Transverse colon (tissue), 4 donors: ENCODE data around the gene SLC35F3. TPM values are rescaled to one million over a fixed set of nuclear protein-coding genes. Genes with fewer than 3 reads are reported as not detected.

Source experiments
- DNase-seq: peaks from one replicate; pipeline ENCODE4 v3.0.0-alpha.2; 2019
- H3K27ac ChIP-seq, 4 donors: fragments of 200-600 bp; sonication (generic); 2 replicates each; pipeline ENCODE4 v1.5.1; 2016 to 2018; ENCODE audit warnings: inconsistent platforms in 4 of 4
- H3K27me3 ChIP-seq: fragments of 200-600 bp; sonication (generic); 2 replicates; pipeline ENCODE4 v1.5.1; 2017; ENCODE audit warnings: inconsistent platforms
- H3K36me3 ChIP-seq, 4 donors: fragments of 200-600 bp; sonication (generic); 2 replicates each; pipeline ENCODE4 v1.5.1; 2017 to 2019; ENCODE audit warnings: inconsistent platforms in 4 of 4
- H3K4me1 ChIP-seq, 4 donors: fragments of 200-600 bp; sonication (generic); 2 replicates each; pipeline ENCODE4 v1.5.1; 2017 to 2020; ENCODE audit warnings: inconsistent platforms in 4 of 4
- H3K4me3 ChIP-seq, 4 donors: fragments of 200-600 bp; sonication (generic); 1 replicate in 1 of 4; 2 replicates in 3 of 4; pipeline versions ENCODE4 v1.5.1 to v1.6.1; 2017 to 2019; ENCODE audit warnings: inconsistent platforms in 4 of 4
- H3K9me3 ChIP-seq, 2 donors: fragments of 200-600 bp; sonication (generic); 2 replicates each; pipeline ENCODE4 v1.5.1; 2017 to 2019; ENCODE audit warnings: inconsistent platforms in 2 of 2
- EP300 ChIP-seq: sonication (generic); formaldehyde crosslinking; IDR thresholded peaks from one replicate; pipeline ENCODE4 v1.6.1; 2017; ENCODE audit warnings: antibody characterized with exemption, low read depth
- POLR2A ChIP-seq: fragments of 450-650 bp; IDR thresholded peaks from one replicate; pipeline ENCODE4 v1.6.1; 2016; ENCODE audit warnings: antibody characterized with exemption, mild to moderate bottlenecking, moderate library complexity
- POLR2AphosphoS5 ChIP-seq, 3 donors: sonication (generic); formaldehyde crosslinking; IDR thresholded peaks; one replicate each; pipeline ENCODE4 v1.6.1; 2016; ENCODE audit warnings: antibody characterized with exemption in 3 of 3
- WGBS, 2 donors: methylation state at CpG; one replicate each; pipeline ENCODE4 v1.1.5; 2018; ENCODE audit warnings: low coverage in 1 of 2; 5-methylcytosine and 5-hydroxymethylcytosine counted together
- in situ Hi-C, 4 donors: fragments of 200-750 bp; cut with MboI; loops; one replicate each; pipeline versions ENCODE4 v1.15.0 to v1.15.1; 2017; ENCODE audit warnings: low sequenced_read_pairs in 3 of 4, low pct_ligation_motif_present in 1 of 4, low pct_unique_long_range_greater_than_20kb in 1 of 4
- intact Hi-C: fragments of 100-400 bp; cut with DNase I; formaldehyde crosslinking; loops from one replicate; pipeline ENCODE4 v1.15.1; 2023; ENCODE audit warnings: low total_unique reads
- total RNA-seq, 4 donors: library from RNA; depleted of rRNA; stranded (reverse); fragments of >200 nt; gene quantifications; one replicate each; pipeline ENCODE4 v1.1.0, GENCODE V29; 2016
- TF ChIP-seq, protein P1 (sequence below), 5 experiments: fragments of 200-600 bp in 3 of 5; fragments of 450-650 bp in 2 of 5; sonication (generic) in 3 of 5; IDR thresholded peaks; 1 replicate in 2 of 5; 2 replicates in 3 of 5; pipeline ENCODE4 v1.5.1; 2016 to 2017; ENCODE audit warnings: antibody characterized with exemption in 5 of 5, inconsistent platforms in 3 of 5, mild to moderate bottlenecking in 2 of 5, moderate library complexity in 1 of 5

Gene SLC35F3
- total RNA-seq, 4 donors from 2014 or later, result not detected

DNA sequence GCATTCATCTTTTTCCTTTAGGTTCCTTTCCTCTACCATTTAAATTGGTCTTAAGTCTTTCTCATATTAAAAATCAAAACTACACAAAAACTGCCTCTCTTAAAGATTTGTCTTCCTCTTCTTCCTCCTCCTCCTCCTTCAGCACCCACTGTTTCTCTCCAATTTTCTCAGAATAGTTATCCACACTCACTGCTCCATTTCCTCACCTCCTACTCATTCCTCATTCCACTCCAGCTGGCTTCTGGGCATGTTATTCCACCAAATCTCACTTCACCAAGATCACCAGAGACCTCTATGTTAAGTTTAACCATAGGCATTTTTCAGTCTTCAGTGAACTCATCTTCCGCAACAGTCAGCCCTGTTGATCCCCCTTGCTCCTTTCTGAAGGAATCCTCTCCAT lies 173.7 kb downstream of the SLC35F3 start:
- Histone ChIP-seq H3K27ac (no peak overlapping the region), H3K9me3 (no peaks in the 10 kb centered on the region), H3K4me1 (no peaks in the 10 kb centered on the region), H3K27me3 (no peaks in the 10 kb centered on the region), H3K36me3 (no peaks in the 10 kb centered on the region), H3K4me3 (no peak overlapping the region)
- 100% methylated on average over 1 of the region's 1 CpG for WGBS, 2 donors
- in situ Hi-C loops (no loop called here), intact Hi-C loops (no loop called here)
- no peak for DNase-seq
- TF ChIP-seq EP300 (no peak), POLR2A (no peak), POLR2AphosphoS5 (IDR thresholded peaks at IDR 0.05) (no peak)
- TF ChIP-seq, protein P1, sequence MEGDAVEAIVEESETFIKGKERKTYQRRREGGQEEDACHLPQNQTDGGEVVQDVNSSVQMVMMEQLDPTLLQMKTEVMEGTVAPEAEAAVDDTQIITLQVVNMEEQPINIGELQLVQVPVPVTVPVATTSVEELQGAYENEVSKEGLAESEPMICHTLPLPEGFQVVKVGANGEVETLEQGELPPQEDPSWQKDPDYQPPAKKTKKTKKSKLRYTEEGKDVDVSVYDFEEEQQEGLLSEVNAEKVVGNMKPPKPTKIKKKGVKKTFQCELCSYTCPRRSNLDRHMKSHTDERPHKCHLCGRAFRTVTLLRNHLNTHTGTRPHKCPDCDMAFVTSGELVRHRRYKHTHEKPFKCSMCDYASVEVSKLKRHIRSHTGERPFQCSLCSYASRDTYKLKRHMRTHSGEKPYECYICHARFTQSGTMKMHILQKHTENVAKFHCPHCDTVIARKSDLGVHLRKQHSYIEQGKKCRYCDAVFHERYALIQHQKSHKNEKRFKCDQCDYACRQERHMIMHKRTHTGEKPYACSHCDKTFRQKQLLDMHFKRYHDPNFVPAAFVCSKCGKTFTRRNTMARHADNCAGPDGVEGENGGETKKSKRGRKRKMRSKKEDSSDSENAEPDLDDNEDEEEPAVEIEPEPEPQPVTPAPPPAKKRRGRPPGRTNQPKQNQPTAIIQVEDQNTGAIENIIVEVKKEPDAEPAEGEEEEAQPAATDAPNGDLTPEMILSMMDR (IDR thresholded peaks at IDR 0.05), result no peak

DNA sequence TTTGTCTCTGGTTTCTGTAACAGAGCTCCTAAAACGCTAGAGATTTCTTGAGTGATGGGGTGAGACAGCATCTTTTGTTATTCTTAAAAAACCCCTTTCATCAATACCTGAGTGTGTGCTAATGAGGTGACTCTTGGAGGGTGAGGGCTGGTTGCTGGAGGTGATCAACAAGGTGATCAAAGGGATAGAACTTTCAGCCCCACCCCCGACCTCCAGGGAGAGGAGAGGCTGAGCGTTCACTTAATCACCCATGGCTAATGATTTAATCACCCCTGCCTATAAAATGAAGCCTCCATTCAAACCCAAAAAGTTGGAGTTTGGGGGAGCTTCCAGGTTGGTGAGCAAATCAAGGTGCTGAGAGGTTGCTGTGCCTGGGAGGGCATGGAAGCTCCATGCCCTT lies 175.4 kb downstream of the SLC35F3 start:
- Histone ChIP-seq H3K4me1 (no peaks in the 10 kb centered on the region), H3K4me3 (no peak overlapping the region), H3K9me3 (no peaks in the 10 kb centered on the region), H3K27ac (no peak overlapping the region), H3K36me3 (no peaks in the 10 kb centered on the region), H3K27me3 (no peaks in the 10 kb centered on the region)
- TF ChIP-seq POLR2A (no peak), POLR2AphosphoS5 (IDR thresholded peaks at IDR 0.05) (no peak), EP300 (no peak)
- TF ChIP-seq, protein P1 (IDR thresholded peaks at IDR 0.05), result no peak
- in situ Hi-C loops, result no loop called here
- intact Hi-C loops, result no loop called here
- no peak for DNase-seq
- WGBS, 2 donors, result 19 to 21% methylated on average over 3 of the region's 3 CpGs

DNA sequence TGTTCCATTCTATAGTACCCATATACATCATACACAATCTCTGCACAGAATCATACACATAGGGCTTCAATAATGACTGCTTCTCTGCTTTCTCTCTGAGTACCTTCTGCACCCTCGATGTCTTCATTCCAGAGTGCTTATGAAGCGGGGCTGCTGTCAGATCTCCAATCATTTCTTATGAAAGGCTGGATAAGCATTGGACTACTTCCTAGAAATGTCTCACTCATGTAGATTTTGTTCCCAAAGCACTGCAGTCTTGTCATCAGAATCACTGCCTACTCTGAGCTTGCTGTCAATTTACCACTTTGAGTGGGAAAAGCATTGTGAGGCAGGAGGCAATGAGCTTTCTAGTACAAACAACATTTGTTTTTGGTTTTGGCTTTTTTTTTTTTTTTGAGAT lies 179.0 kb downstream of the SLC35F3 start:
- Histone ChIP-seq H3K9me3 (no peaks in the 10 kb centered on the region), H3K36me3 (no peaks in the 10 kb centered on the region), H3K4me1 (no peaks in the 10 kb centered on the region), H3K4me3 (no peak overlapping the region), H3K27ac (no peak overlapping the region), H3K27me3 (no peaks in the 10 kb centered on the region)
- 82 to 83% methylated on average over 1 to 2 of the region's 2 CpGs for WGBS, 2 donors
- in situ Hi-C loops, result no loop called here
- intact Hi-C loops, result no loop called here
- DNase-seq, result no peak
- TF ChIP-seq EP300, result no peak
- TF ChIP-seq POLR2A, result no peak
- TF ChIP-seq, protein P1 (IDR thresholded peaks at IDR 0.05), result no peak
- no peak for TF ChIP-seq POLR2AphosphoS5 (IDR thresholded peaks at IDR 0.05)

DNA sequence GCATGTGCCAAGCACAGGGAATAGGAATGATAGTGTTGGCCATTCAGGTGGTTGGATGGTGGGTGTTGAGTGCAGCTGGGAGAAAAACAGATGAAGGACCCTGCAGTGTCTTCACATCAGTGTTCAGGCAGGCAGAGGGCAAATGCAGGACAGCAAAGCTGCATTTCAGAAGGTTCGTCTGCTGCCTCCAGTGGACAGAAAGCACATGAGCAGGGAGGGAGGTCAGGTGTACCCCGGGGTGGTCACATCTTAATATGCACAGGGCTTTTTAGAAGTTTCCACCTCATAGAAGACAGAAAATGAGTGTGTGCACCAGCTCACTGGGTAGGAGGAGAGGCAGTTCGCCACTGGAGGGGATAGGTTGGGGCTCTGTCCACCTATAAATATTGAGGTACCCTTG lies 184.9 kb downstream of the SLC35F3 start:
- DNase-seq, result no peak
- Histone ChIP-seq H3K27me3 (no peaks in the 10 kb centered on the region), H3K27ac (no peak overlapping the region), H3K36me3 (no peaks in the 10 kb centered on the region), H3K9me3 (no peaks in the 10 kb centered on the region), H3K4me1 (no peaks in the 10 kb centered on the region), H3K4me3 (no peak overlapping the region)
- in situ Hi-C loops (no loop called here), intact Hi-C loops (no loop called here)
- TF ChIP-seq, protein P1 (IDR thresholded peaks at IDR 0.05), result no peak
- no peak for TF ChIP-seq POLR2A
- no peak for TF ChIP-seq EP300
- TF ChIP-seq POLR2AphosphoS5 (IDR thresholded peaks at IDR 0.05), result no peak
- WGBS, 2 donors, result 75 to 77% methylated on average over 2 to 3 of the region's 3 CpGs
